Breast epithelium (tissue), 4 donors: Measurements from ENCODE around the gene FNDC11. TPM values are rescaled to one million over a fixed set of nuclear protein-coding genes. Genes with fewer than 3 reads are reported as not detected.

Experiments
- DNase-seq, 2 donors: peaks; one replicate each; pipeline ENCODE4 v3.0.0-alpha.2; 2019; ENCODE audit warnings: low spot score in 2 of 2
- H3K27ac ChIP-seq, 2 donors: fragments of 200-600 bp; sonication (generic) in 1 of 2; one replicate each; pipeline ENCODE4 v1.5.1; 2016 to 2019; ENCODE audit warnings: mild to moderate bottlenecking in 1 of 2
- H3K27me3 ChIP-seq, 2 donors: fragments of 200-600 bp; sonication (generic) in 1 of 2; one replicate each; pipeline versions ENCODE4 v1.5.1 to v1.6.0; 2017 to 2019; ENCODE audit warnings: control low read depth in 1 of 2, mild to moderate bottlenecking in 1 of 2
- H3K36me3 ChIP-seq: fragments of 200-600 bp; one replicate; pipeline ENCODE4 v1.5.1; 2019
- H3K4me1 ChIP-seq, 2 donors: fragments of 200-600 bp; sonication (generic); one replicate each; pipeline ENCODE4 v1.5.1; 2016 to 2019; ENCODE audit warnings: control low read depth in 1 of 2
- H3K4me3 ChIP-seq, 3 donors: fragments of 200-600 bp; sonication (generic); 1 replicate in 2 of 3; 2 replicates in 1 of 3; pipeline ENCODE4 v1.5.1; 2016 to 2019; ENCODE audit warnings: mild to moderate bottlenecking in 3 of 3, moderate library complexity in 2 of 3
- H3K9me3 ChIP-seq, 2 donors: fragments of 200-600 bp; sonication (generic) in 1 of 2; one replicate each; pipeline ENCODE4 v1.5.1; 2016 to 2019; ENCODE audit warnings: control low read depth in 1 of 2
- CTCF ChIP-seq, 3 donors: fragments of 450-650 bp; IDR thresholded peaks; one replicate each; pipeline ENCODE4 v1.5.1; 2016 to 2017; ENCODE audit warnings: antibody characterized with exemption in 3 of 3, mild to moderate bottlenecking in 3 of 3, moderate library complexity in 3 of 3
- POLR2A ChIP-seq: fragments of 450-650 bp; IDR thresholded peaks from one replicate; pipeline ENCODE4 v1.6.1; 2016; ENCODE audit warnings: antibody characterized with exemption, mild to moderate bottlenecking, moderate library complexity
- POLR2AphosphoS5 ChIP-seq, 3 donors: sonication (generic); formaldehyde crosslinking; IDR thresholded peaks; one replicate each; pipeline ENCODE4 v1.6.1; 2017; ENCODE audit warnings: antibody characterized with exemption in 3 of 3
- intact Hi-C: fragments of 100-400 bp; cut with DNase I; formaldehyde crosslinking; loops from one replicate; pipeline ENCODE4 v1.15.1; 2023; ENCODE audit warnings: low total_unique reads
- total RNA-seq, 3 donors: library from RNA; depleted of rRNA; stranded (reverse); fragments of >200 nt; gene quantifications; one replicate each; pipeline ENCODE4 v1.1.0, GENCODE V29; 2016

The FNDC11 gene
- total RNA-seq, 3 donors from 2014 or later, result 0.29 to 0.33 (median 0.32) TPM

DNA sequence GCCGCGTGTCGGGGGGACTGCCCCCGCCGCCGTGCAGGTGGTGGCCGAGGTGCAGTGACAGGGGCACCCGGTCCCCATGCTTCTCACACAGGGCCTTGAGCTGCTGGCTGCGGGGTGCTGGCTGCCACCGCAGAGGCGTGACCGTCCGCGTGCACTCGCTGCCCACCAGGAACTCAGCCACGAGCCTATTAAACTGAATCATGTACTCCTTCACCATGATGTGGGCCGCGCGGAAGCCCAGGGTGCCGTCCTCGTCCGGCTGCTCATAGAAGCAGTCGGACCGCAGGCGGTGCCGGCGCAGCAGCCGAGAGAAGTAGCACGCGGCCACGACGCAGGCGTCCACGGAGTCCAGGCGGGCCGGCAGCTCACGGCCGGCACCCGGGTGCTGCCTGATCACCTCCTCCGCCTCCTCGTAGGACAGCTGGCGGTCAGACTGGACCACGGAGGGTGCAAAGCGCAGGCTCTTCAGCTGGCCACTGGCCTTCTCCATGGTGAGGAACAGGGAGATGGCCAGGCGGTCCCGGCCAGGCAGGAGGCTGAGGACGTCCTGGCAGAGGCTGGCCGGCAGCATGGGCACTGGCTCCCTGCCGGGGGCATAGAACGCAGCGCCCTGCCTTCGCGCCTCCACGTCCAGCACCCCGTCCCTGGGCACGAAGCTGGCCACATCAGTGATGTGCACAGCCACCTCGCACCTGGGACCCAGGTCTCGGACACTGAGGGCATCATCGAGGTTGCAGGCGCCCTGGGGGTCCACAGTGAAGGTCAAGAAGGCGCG, 10.3 kb downstream of the FNDC11 start:
- DNase-seq, result no peak
- intact Hi-C loops, result no loop called here
- no peak for TF ChIP-seq POLR2AphosphoS5 (IDR thresholded peaks at IDR 0.05)
- no peak for TF ChIP-seq POLR2A
- no peak for TF ChIP-seq CTCF (IDR thresholded peaks at IDR 0.05)
- Histone ChIP-seq H3K4me3 (no peak overlapping the region), H3K27me3 (no peaks in the 10 kb centered on the region), H3K9me3 (no peaks in the 10 kb centered on the region), H3K36me3 (peaks cover 11% of the 10 kb centered on the region), H3K4me1 (no peaks in the 10 kb centered on the region), H3K27ac (no peak overlapping the region)

- no peaks in the 10 kb centered on the region for H3K9me3 ChIP-seq
- no peak overlapping the region for H3K27ac ChIP-seq
- TF ChIP-seq POLR2A (no peak), CTCF (IDR thresholded peaks at IDR 0.05) (no peak), POLR2AphosphoS5 (IDR thresholded peaks at IDR 0.05) (no peak)
- peaks cover 11% of the 10 kb centered on the region for H3K36me3 ChIP-seq
- no peak overlapping the region for H3K4me3 ChIP-seq
- H3K27me3 ChIP-seq, result no peaks in the 10 kb centered on the region
- intact Hi-C loops, result no loop called here
- DNase-seq, result no peak
- no peaks in the 10 kb centered on the region for H3K4me1 ChIP-seq
Measured at GRCh38 chr20:63565021-63565698, 11.2 kb downstream of the FNDC11 start.

DNA sequence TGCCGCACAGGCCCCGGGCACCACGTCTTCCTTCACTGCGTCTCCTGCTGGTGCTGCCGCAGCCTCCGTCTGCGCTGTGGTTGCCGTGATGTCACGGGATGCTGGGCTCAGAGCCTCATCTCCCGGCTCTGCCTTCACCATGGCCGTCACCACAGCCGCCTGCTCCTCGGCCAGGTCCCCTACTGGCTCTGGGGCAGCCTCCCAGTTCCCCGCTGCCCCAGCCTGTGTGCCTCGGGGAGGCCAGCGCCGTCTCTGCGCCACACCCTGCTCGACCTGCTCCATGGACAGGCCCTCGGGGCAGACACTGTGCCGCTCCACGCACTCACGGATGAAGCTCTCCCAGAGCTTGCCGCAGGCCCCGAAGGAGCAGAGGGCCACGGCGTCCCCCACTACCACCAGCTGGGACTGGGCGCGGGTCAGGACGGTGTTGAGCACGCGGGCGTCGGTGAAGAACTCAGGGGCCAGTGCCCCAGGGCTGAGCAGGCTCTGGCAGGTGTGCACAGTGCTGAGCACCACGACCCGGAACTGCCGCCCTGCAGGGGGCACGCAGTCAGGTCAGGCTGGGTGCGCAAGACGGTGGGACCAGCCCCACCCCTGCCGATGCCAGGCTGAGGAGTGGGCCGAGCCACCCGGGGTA, 11.9 kb downstream of the FNDC11 start:
- intact Hi-C loops, result no loop called here
- Histone ChIP-seq H3K4me1 (no peaks in the 10 kb centered on the region), H3K27me3 (no peaks in the 10 kb centered on the region), H3K27ac (no peak overlapping the region), H3K9me3 (no peaks in the 10 kb centered on the region), H3K36me3 (peaks cover 11% of the 10 kb centered on the region), H3K4me3 (no peak overlapping the region)
- no peak for DNase-seq
- TF ChIP-seq POLR2A (no peak), CTCF (IDR thresholded peaks at IDR 0.05) (no peak), POLR2AphosphoS5 (IDR thresholded peaks at IDR 0.05) (no peak)

DNA sequence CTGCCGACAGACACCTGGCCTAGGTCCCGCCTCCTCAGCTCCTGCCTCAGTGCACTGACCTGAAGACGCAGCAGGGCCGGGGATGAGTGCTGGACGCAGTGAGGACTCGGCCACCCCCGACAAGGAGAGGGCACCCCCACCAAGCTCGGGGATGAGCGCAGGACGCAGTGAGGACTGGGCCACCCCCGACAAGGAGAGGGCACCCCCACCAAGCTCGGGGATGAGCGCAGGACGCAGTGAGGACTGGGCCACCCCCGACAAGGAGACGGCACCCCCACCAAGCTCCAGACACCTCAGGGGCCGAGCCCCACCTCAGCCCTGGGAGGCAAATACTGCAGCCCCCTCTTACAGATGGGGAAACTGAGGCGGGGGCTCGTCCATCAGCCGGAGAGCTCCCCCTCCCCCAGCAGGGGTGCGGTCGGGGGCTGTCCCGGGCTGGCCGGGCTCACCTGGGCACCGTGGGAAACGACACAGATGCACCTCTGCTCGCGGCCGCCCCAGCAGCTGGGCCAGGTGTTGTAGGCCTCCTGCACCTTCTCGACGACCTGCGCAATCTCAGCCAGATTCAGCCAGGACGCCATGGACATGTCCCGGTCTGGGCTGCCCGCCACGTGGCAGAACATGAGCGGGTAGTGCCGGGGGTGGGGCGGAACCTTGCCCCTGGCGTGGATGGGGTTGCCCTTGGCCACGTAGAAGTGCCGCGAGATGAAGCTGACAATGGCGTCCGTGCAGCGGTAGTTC, 12.6 kb downstream of the FNDC11 start:
- intact Hi-C loops, result no loop called here
- H3K27me3 ChIP-seq, result no peaks in the 10 kb centered on the region
- TF ChIP-seq CTCF (IDR thresholded peaks at IDR 0.05) (no peak), POLR2AphosphoS5 (IDR thresholded peaks at IDR 0.05) (no peak), POLR2A (no peak)
- H3K9me3 ChIP-seq, result no peaks in the 10 kb centered on the region
- no peak overlapping the region for H3K4me3 ChIP-seq
- H3K27ac ChIP-seq, result no peak overlapping the region
- no peak for DNase-seq
- H3K4me1 ChIP-seq, result no peaks in the 10 kb centered on the region
- H3K36me3 ChIP-seq, result peaks cover 11% of the 10 kb centered on the region
